ENCODE results near the gene ULK4.

Gene ULK4

GRCh38 chr3:41363830-41364523, 597.9 kb downstream of the ULK4 start:
- H3K9me3 ChIP-seq (ENCODE audit: insufficient read depth, low read length), result no peaks in the 10 kb centered on the region
- H3K4me2 ChIP-seq (ENCODE audit: low read length), result no peak overlapping the region
- no peak overlapping the region for H3K27ac ChIP-seq (ENCODE audit: low read length)
- no peaks in the 10 kb centered on the region for H3K4me1 ChIP-seq (ENCODE audit: low read length)
- H3K27me3 ChIP-seq (ENCODE audit: low read depth, low read length), result no peaks in the 10 kb centered on the region
- H2AFZ ChIP-seq (ENCODE audit: low read depth, low read length), result no peak overlapping the region
- H3K79me2 ChIP-seq (ENCODE audit: low read length), result no peaks in the 10 kb centered on the region
- H4K20me1 ChIP-seq (ENCODE audit: insufficient read depth, low read length), result no peaks in the 10 kb centered on the region
- no peak overlapping the region for H3K4me3 ChIP-seq (ENCODE audit: low read length)
- TF ChIP-seq EZH2phosphoT487 (IDR thresholded peaks at IDR 0.05; ENCODE audit: low read depth) (no peak), CTCF (IDR thresholded peaks at IDR 0.05; ENCODE audit: low read depth, low read length) (no peak)
- no peaks in the 10 kb centered on the region for H3K36me3 ChIP-seq (replicated peaks; ENCODE audit: low read depth, low read length)
- H3K9ac ChIP-seq (ENCODE audit: low read length), result no peak overlapping the region

GRCh38 chr3:41362638-41363559, 599.0 kb downstream of the ULK4 start:
- no peak overlapping the region for H3K4me2 ChIP-seq (ENCODE audit: low read length)
- TF ChIP-seq CTCF (IDR thresholded peaks at IDR 0.05; ENCODE audit: low read depth, low read length), result no peak
- no peak for TF ChIP-seq EZH2phosphoT487 (IDR thresholded peaks at IDR 0.05; ENCODE audit: low read depth)
- H3K36me3 ChIP-seq (replicated peaks; ENCODE audit: low read depth, low read length), result no peaks in the 10 kb centered on the region
- no peaks in the 10 kb centered on the region for H4K20me1 ChIP-seq (ENCODE audit: insufficient read depth, low read length)
- no peaks in the 10 kb centered on the region for H3K27me3 ChIP-seq (ENCODE audit: low read depth, low read length)
- H2AFZ ChIP-seq (ENCODE audit: low read depth, low read length), result no peak overlapping the region
- H3K79me2 ChIP-seq (ENCODE audit: low read length), result no peaks in the 10 kb centered on the region
- no peak overlapping the region for H3K27ac ChIP-seq (ENCODE audit: low read length)
- H3K9me3 ChIP-seq (ENCODE audit: insufficient read depth, low read length), result no peaks in the 10 kb centered on the region
- no peaks in the 10 kb centered on the region for H3K4me1 ChIP-seq (ENCODE audit: low read length)
- no peak overlapping the region for H3K4me3 ChIP-seq (ENCODE audit: low read length)
- no peak overlapping the region for H3K9ac ChIP-seq (ENCODE audit: low read length)

- Histone ChIP-seq H3K27ac (ENCODE audit: low read length) (no peak overlapping the region), H3K9me3 (ENCODE audit: insufficient read depth, low read length) (no peaks in the 10 kb centered on the region), H2AFZ (ENCODE audit: low read depth, low read length) (no peak overlapping the region), H3K4me2 (ENCODE audit: low read length) (no peak overlapping the region), H3K4me3 (ENCODE audit: low read length) (no peak overlapping the region), H3K27me3 (ENCODE audit: low read depth, low read length) (no peaks in the 10 kb centered on the region), H3K9ac (ENCODE audit: low read length) (no peak overlapping the region), H4K20me1 (ENCODE audit: insufficient read depth, low read length) (no peaks in the 10 kb centered on the region), H3K4me1 (ENCODE audit: low read length) (no peaks in the 10 kb centered on the region), H3K79me2 (ENCODE audit: low read length) (no peaks in the 10 kb centered on the region), H3K36me3 (replicated peaks; ENCODE audit: low read depth, low read length) (no peaks in the 10 kb centered on the region)
- TF ChIP-seq CTCF (IDR thresholded peaks at IDR 0.05; ENCODE audit: low read depth, low read length) (no peak), EZH2phosphoT487 (IDR thresholded peaks at IDR 0.05; ENCODE audit: low read depth) (no peak)
These were observed 604.6 kb downstream of the ULK4 start for GRCh38 chr3:41357271-41357670.

- Histone ChIP-seq H3K9me3 (ENCODE audit: insufficient read depth, low read length) (no peaks in the 10 kb centered on the region), H3K9ac (ENCODE audit: low read length) (no peak overlapping the region), H3K79me2 (ENCODE audit: low read length) (no peaks in the 10 kb centered on the region), H3K4me1 (ENCODE audit: low read length) (no peaks in the 10 kb centered on the region), H2AFZ (ENCODE audit: low read depth, low read length) (no peak overlapping the region), H3K36me3 (replicated peaks; ENCODE audit: low read depth, low read length) (no peaks in the 10 kb centered on the region), H3K27ac (ENCODE audit: low read length) (no peak overlapping the region), H3K4me3 (ENCODE audit: low read length) (no peak overlapping the region), H3K27me3 (ENCODE audit: low read depth, low read length) (no peaks in the 10 kb centered on the region), H3K4me2 (ENCODE audit: low read length) (no peak overlapping the region), H4K20me1 (ENCODE audit: insufficient read depth, low read length) (no peaks in the 10 kb centered on the region)
- no peak for TF ChIP-seq EZH2phosphoT487 (IDR thresholded peaks at IDR 0.05; ENCODE audit: low read depth)
- TF ChIP-seq CTCF (IDR thresholded peaks at IDR 0.05; ENCODE audit: low read depth, low read length), result no peak
These were observed 605.1 kb downstream of the ULK4 start for GRCh38 chr3:41356775-41357174.

Measured in OCI-LY3 (cell line).